Mesenchymal stem cell (in vitro differentiated cells and primary cell): ENCODE measurements around the gene RNU1-2.
"Not testable (repeated sequence)": the region's sequence is repeated elsewhere in the genome, so short reads cannot be mapped to it uniquely, and the experiment has no call there.

ENCODE experiments used
- DNase-seq: peaks from one replicate; pipeline ENCODE4 v3.0.0-alpha.2; 2013
- H2AFZ ChIP-seq: one replicate; pipeline ENCODE4 v1.6.1; 2013; ENCODE audit warnings: low read depth, mild to moderate bottlenecking, control low read depth, inconsistent platforms, low read length, moderate library complexity
- H2AK5ac ChIP-seq: 2 replicates; pipeline ENCODE4 v1.6.1; 2013; ENCODE audit warnings: low read length, moderate library complexity, mild to moderate bottlenecking, inconsistent platforms; ENCODE audit not compliant: severe bottlenecking
- H2BK120ac ChIP-seq: one replicate; pipeline ENCODE4 v1.6.1; 2013; ENCODE audit warnings: low read depth, mild to moderate bottlenecking, inconsistent platforms, low read length, moderate library complexity
- H2BK12ac ChIP-seq, 2 experiments: one replicate each; pipeline ENCODE4 v1.6.1; 2013; ENCODE audit warnings: inconsistent platforms in 2 of 2, low read length in 2 of 2, mild to moderate bottlenecking in 2 of 2, moderate library complexity in 2 of 2, control low read depth in 1 of 2
- H2BK15ac ChIP-seq: one replicate; pipeline ENCODE4 v1.6.1; 2013; ENCODE audit warnings: mild to moderate bottlenecking, low read depth, inconsistent platforms; ENCODE audit not compliant: poor library complexity, severe bottlenecking
- H2BK5ac ChIP-seq: 2 replicates; pipeline ENCODE4 v1.6.1; 2013; ENCODE audit warnings: low read depth, mild to moderate bottlenecking, low read length, control low read depth, inconsistent platforms; ENCODE audit not compliant: poor library complexity, severe bottlenecking
- H3K14ac ChIP-seq, 2 experiments: one replicate each; pipeline ENCODE4 v1.6.1; 2013; ENCODE audit warnings: inconsistent platforms in 2 of 2, low read length in 2 of 2, control low read depth in 1 of 2, mild to moderate bottlenecking in 1 of 2, moderate library complexity in 1 of 2
- H3K18ac ChIP-seq, 2 experiments: one replicate each; pipeline ENCODE4 v1.6.1; 2013; ENCODE audit warnings: inconsistent platforms in 2 of 2, low read length in 2 of 2, control low read depth in 1 of 2, low read depth in 1 of 2, mild to moderate bottlenecking in 1 of 2
- H3K23ac ChIP-seq, 2 experiments: one replicate each; pipeline ENCODE4 v1.6.1; 2013; ENCODE audit warnings: inconsistent platforms in 2 of 2, low read length in 2 of 2, mild to moderate bottlenecking in 2 of 2, moderate library complexity in 2 of 2, control low read depth in 1 of 2
- H3K27ac ChIP-seq: 2 replicates; pipeline ENCODE4 v1.5.1; 2013; ENCODE audit warnings: mild to moderate bottlenecking, moderate library complexity, low read length, control low read depth, inconsistent platforms; ENCODE audit not compliant: poor library complexity, severe bottlenecking
- H3K27me3 ChIP-seq, 2 experiments: 2 replicates each; pipeline versions ENCODE4 v1.6.1 to v1.7.0; 2013; ENCODE audit warnings: low read length in 2 of 2, mild to moderate bottlenecking in 2 of 2, moderate library complexity in 2 of 2, control low read depth in 1 of 2, inconsistent platforms in 1 of 2; ENCODE audit not compliant: control insufficient read depth in 1 of 2, insufficient read depth in 1 of 2
- H3K36me3 ChIP-seq, 2 experiments: 2 replicates each; pipeline versions ENCODE4 v1.6.1 to v1.7.0; 2013; ENCODE audit warnings: low read length in 2 of 2, control low read depth in 1 of 2, inconsistent platforms in 1 of 2, low read depth in 1 of 2, mild to moderate bottlenecking in 1 of 2; ENCODE audit not compliant: insufficient read depth in 2 of 2, control insufficient read depth in 1 of 2
- H3K4ac ChIP-seq, 2 experiments: one replicate each; pipeline ENCODE4 v1.6.1; 2013; ENCODE audit warnings: inconsistent platforms in 2 of 2, low read length in 2 of 2, mild to moderate bottlenecking in 2 of 2, moderate library complexity in 2 of 2, control low read depth in 1 of 2, low read depth in 1 of 2
- H3K4me1 ChIP-seq: 2 replicates; pipeline ENCODE4 v1.6.1; 2013; ENCODE audit warnings: low read depth, low read length, control low read depth; ENCODE audit not compliant: control insufficient read depth, insufficient read depth
- H3K4me2 ChIP-seq: 2 replicates; pipeline ENCODE4 v1.6.1; 2013; ENCODE audit warnings: low read length, mild to moderate bottlenecking, inconsistent platforms; ENCODE audit not compliant: poor library complexity, severe bottlenecking
- H3K4me3 ChIP-seq, 2 experiments: 2 replicates each; pipeline versions ENCODE4 v1.5.1 to v1.7.0; 2013; ENCODE audit warnings: low read length in 2 of 2, mild to moderate bottlenecking in 2 of 2, control low read depth in 1 of 2, low read depth in 1 of 2; ENCODE audit not compliant: insufficient read depth in 1 of 2
- H3K79me1 ChIP-seq: replicated peaks from 2 replicates; pipeline ENCODE4 v1.6.1; 2013; ENCODE audit warnings: mild to moderate bottlenecking, control low read depth, low read length, inconsistent platforms; ENCODE audit not compliant: poor library complexity, severe bottlenecking
- H3K9ac ChIP-seq: 2 replicates; pipeline ENCODE4 v1.7.0; 2013; ENCODE audit warnings: mild to moderate bottlenecking, low read length, moderate library complexity
- H3K9me3 ChIP-seq: 2 replicates; pipeline ENCODE4 v1.7.0; 2013; ENCODE audit warnings: mild to moderate bottlenecking, low read length; ENCODE audit not compliant: control insufficient read depth
- H4K8ac ChIP-seq: one replicate; pipeline ENCODE4 v1.6.1; 2013; ENCODE audit warnings: inconsistent platforms, mild to moderate bottlenecking, low read length, moderate library complexity
- H4K91ac ChIP-seq: one replicate; pipeline ENCODE4 v1.6.1; 2013; ENCODE audit warnings: mild to moderate bottlenecking, low read length, inconsistent platforms
- WGBS: methylation state at CpG from one replicate; pipeline ENCODE4 v1.1.7; 2013; ENCODE audit warnings: mixed read lengths; 5-methylcytosine and 5-hydroxymethylcytosine counted together

The RNU1-2 gene

GRCh38 chr1:16861832-16862245 is 33.9 kb upstream of the RNU1-2 start:
- not testable (repeated sequence) for H2AFZ ChIP-seq, H3K4ac ChIP-seq
- WGBS, result 43% methylated on average over 8 of the region's 16 CpGs

GRCh38 chr1:16862415-16862814 is 33.4 kb upstream of the RNU1-2 start:
- H3K4me1 ChIP-seq, H3K27ac ChIP-seq, H4K91ac ChIP-seq, H3K4me2 ChIP-seq, H3K79me1 ChIP-seq, DNase-seq, H2BK120ac ChIP-seq, H3K9me3 ChIP-seq, H3K36me3 ChIP-seq, H3K27me3 ChIP-seq, H3K18ac ChIP-seq, H2BK5ac ChIP-seq, H3K9ac ChIP-seq, H4K8ac ChIP-seq, H2BK12ac ChIP-seq, H2AFZ ChIP-seq, H3K4me3 ChIP-seq, H2AK5ac ChIP-seq, H2BK15ac ChIP-seq, H3K14ac ChIP-seq, H3K4ac ChIP-seq, H3K23ac ChIP-seq: not testable (repeated sequence)
- WGBS, result 96% methylated on average over 20 of the region's 25 CpGs

More at GRCh38 chr1:16861832-16862245, 33.9 kb upstream of the RNU1-2 start:
- not testable (repeated sequence) for H3K27ac ChIP-seq, H4K8ac ChIP-seq, H3K23ac ChIP-seq, H3K27me3 ChIP-seq, H2BK120ac ChIP-seq, H2BK12ac ChIP-seq, H3K9me3 ChIP-seq, H3K36me3 ChIP-seq, H2AK5ac ChIP-seq, H2BK5ac ChIP-seq, H2BK15ac ChIP-seq, H3K4me2 ChIP-seq, H3K79me1 ChIP-seq, H4K91ac ChIP-seq, H3K9ac ChIP-seq, H3K18ac ChIP-seq, H3K14ac ChIP-seq, H3K4me3 ChIP-seq, H3K4me1 ChIP-seq
- peak; percentile 41 for DNase-seq

- H3K27ac ChIP-seq, H3K4me1 ChIP-seq, H4K91ac ChIP-seq, H3K23ac ChIP-seq, H2AK5ac ChIP-seq, H3K4ac ChIP-seq, H3K36me3 ChIP-seq, H2AFZ ChIP-seq, H3K27me3 ChIP-seq, H2BK120ac ChIP-seq, H2BK15ac ChIP-seq, H3K14ac ChIP-seq, H3K4me2 ChIP-seq, H2BK12ac ChIP-seq, H3K18ac ChIP-seq, H3K9me3 ChIP-seq, H4K8ac ChIP-seq, H3K79me1 ChIP-seq, H2BK5ac ChIP-seq, H3K9ac ChIP-seq, H3K4me3 ChIP-seq, DNase-seq: not testable (repeated sequence)
- 95% methylated on average over 2 of the region's 11 CpGs for WGBS
Observed at GRCh38 chr1:16863024-16863423, 32.8 kb upstream of the RNU1-2 start.

GRCh38 chr1:16866926-16867707 is 28.7 kb upstream of the RNU1-2 start:
- not testable (repeated sequence) for H2BK5ac ChIP-seq, H2BK12ac ChIP-seq

More at GRCh38 chr1:16866926-16867707, 28.7 kb upstream of the RNU1-2 start:
- not testable (repeated sequence) for H3K23ac ChIP-seq, H3K4me3 ChIP-seq, H2AFZ ChIP-seq, H3K79me1 ChIP-seq, H3K4ac ChIP-seq, H3K27ac ChIP-seq, H3K4me1 ChIP-seq, H2AK5ac ChIP-seq, H3K36me3 ChIP-seq, H4K91ac ChIP-seq, H4K8ac ChIP-seq, H3K9ac ChIP-seq, DNase-seq, H2BK15ac ChIP-seq, H3K4me2 ChIP-seq, H3K18ac ChIP-seq, H3K14ac ChIP-seq, H2BK120ac ChIP-seq, H3K9me3 ChIP-seq
- 38% methylated on average over 1 of the region's 6 CpGs for WGBS
- peaks cover 0 to 13% of the 10 kb centered on the region in 2 experiments for H3K27me3 ChIP-seq
